Osteocyte (in vitro differentiated cells): ENCODE results near the gene CYP27B1. TPM values are rescaled to one million over a fixed set of nuclear protein-coding genes. Genes with fewer than 3 reads are reported as not detected.

Source experiments
- DNase-seq: peaks from one replicate; pipeline ENCODE4 v3.0.0; 2021; ENCODE audit warnings: mixed read lengths; ENCODE audit not compliant: unreplicated experiment; ENCODE audit errors: extremely low spot score
- H3K27ac Mint-ChIP-seq: one replicate; pipeline ENCODE4 v1.8.0; 2021; ENCODE audit warnings: mild to moderate bottlenecking, mixed read lengths; ENCODE audit not compliant: unreplicated experiment
- H3K27me3 Mint-ChIP-seq: one replicate; pipeline ENCODE4 v1.8.0; 2021; ENCODE audit warnings: mixed read lengths; ENCODE audit not compliant: unreplicated experiment
- H3K36me3 Mint-ChIP-seq: one replicate; pipeline ENCODE4 v1.8.0; 2021; ENCODE audit warnings: mixed read lengths; ENCODE audit not compliant: unreplicated experiment
- H3K4me1 Mint-ChIP-seq: one replicate; pipeline ENCODE4 v1.8.0; 2021; ENCODE audit warnings: mixed read lengths; ENCODE audit not compliant: unreplicated experiment
- H3K4me3 Mint-ChIP-seq: one replicate; pipeline ENCODE4 v1.8.0; 2021; ENCODE audit warnings: mild to moderate bottlenecking, moderate library complexity, mixed read lengths; ENCODE audit not compliant: unreplicated experiment
- H3K9me3 Mint-ChIP-seq: one replicate; pipeline ENCODE4 v1.8.0; 2021; ENCODE audit warnings: mixed read lengths; ENCODE audit not compliant: unreplicated experiment
- CTCF ChIP-seq: fragments of 200-600 bp; sonication (generic); IDR thresholded peaks from 2 replicates; pipeline ENCODE4 v1.5.0; 2021; ENCODE audit warnings: antibody characterized with exemption, mild to moderate bottlenecking, moderate library complexity
- total RNA-seq: library from RNA; stranded (reverse); gene quantifications from 2 replicates; pipeline ENCODE4 v1.2.1, GENCODE V29; 2021

CYP27B1 gene
- total RNA-seq, 1 donor from 2014 or later: 1.7 TPM

GRCh38 chr12:57726151-57726883 is 40.6 kb downstream of the CYP27B1 start:
- peak; percentile 95 for DNase-seq
- Mint-ChIP-seq H3K27me3 (peaks cover 7% of the 10 kb centered on the region), H3K9me3 (no peaks in the 10 kb centered on the region), H3K36me3 (peaks cover 8% of the 10 kb centered on the region), H3K4me1 (peaks cover 23% of the 10 kb centered on the region), H3K27ac (peak overlapping the region; percentile 97), H3K4me3 (peak overlapping the region; percentile 99)
- peak; percentile 89 for TF ChIP-seq CTCF

- no peak for DNase-seq
- H3K27me3 Mint-ChIP-seq: peaks cover 6% of the 10 kb centered on the region
- peak overlapping the region; percentile 97 for H3K27ac Mint-ChIP-seq
- no peaks in the 10 kb centered on the region for H3K9me3 Mint-ChIP-seq
- H3K4me1 Mint-ChIP-seq: peaks cover 23% of the 10 kb centered on the region
- TF ChIP-seq CTCF: no peak
- peaks cover 8% of the 10 kb centered on the region for H3K36me3 Mint-ChIP-seq
- H3K4me3 Mint-ChIP-seq: peak overlapping the region; percentile 99
Observed at GRCh38 chr12:57725851-57726150, 41.1 kb downstream of the CYP27B1 start.

GRCh38 chr12:57724936-57725740 is 41.7 kb downstream of the CYP27B1 start:
- H3K27me3 Mint-ChIP-seq: peaks cover 6% of the 10 kb centered on the region
- DNase-seq: peak; percentile 73
- peaks cover 23% of the 10 kb centered on the region for H3K4me1 Mint-ChIP-seq
- peaks cover 9% of the 10 kb centered on the region for H3K36me3 Mint-ChIP-seq
- no peaks in the 10 kb centered on the region for H3K9me3 Mint-ChIP-seq
- TF ChIP-seq CTCF: no peak
- no peak overlapping the region for H3K27ac Mint-ChIP-seq
- peak overlapping the region; percentile 53 for H3K4me3 Mint-ChIP-seq

GRCh38 chr12:57724003-57724935 is 42.6 kb downstream of the CYP27B1 start:
- no peak overlapping the region for H3K27ac Mint-ChIP-seq
- DNase-seq: peak; percentile 75
- H3K36me3 Mint-ChIP-seq: peaks cover 16% of the 10 kb centered on the region
- no peak overlapping the region for H3K4me3 Mint-ChIP-seq
- H3K27me3 Mint-ChIP-seq: peaks cover 6% of the 10 kb centered on the region
- peaks cover 23% of the 10 kb centered on the region for H3K4me1 Mint-ChIP-seq
- H3K9me3 Mint-ChIP-seq: no peaks in the 10 kb centered on the region
- no peak for TF ChIP-seq CTCF
